GM18858 (cell line): ENCODE results near the gene WWOX.
"Not testable (repeated sequence)": the region's sequence is repeated elsewhere in the genome, so short reads cannot be mapped to it uniquely, and the experiment has no call there.

Source experiments
- ATAC-seq: cut with Tn5 transposase; IDR thresholded peaks from one replicate; pipeline ENCODE4 v1.9.1; 2021; ENCODE audit not compliant: unreplicated experiment

WWOX gene

DNA sequence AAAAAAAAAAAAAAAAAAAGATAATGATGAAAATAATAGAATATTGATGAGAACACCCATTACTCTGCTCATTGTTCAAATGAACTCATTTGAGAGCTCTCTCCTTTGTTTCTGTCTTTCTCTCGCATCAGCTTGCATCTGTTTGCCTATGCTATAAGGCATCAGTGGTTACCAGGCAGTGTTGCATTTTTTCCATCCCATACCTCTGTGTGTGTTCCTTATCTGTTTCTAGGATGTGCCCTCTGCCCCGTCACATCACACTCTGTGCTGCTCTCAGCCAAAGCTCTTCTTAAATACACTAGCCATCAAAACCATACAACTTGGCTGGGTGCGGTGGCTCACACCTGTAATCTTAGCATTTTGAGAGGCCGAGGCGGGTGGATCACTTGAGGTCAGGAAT, 568.2 kb downstream of the WWOX start:
- ATAC-seq: no peak

DNA sequence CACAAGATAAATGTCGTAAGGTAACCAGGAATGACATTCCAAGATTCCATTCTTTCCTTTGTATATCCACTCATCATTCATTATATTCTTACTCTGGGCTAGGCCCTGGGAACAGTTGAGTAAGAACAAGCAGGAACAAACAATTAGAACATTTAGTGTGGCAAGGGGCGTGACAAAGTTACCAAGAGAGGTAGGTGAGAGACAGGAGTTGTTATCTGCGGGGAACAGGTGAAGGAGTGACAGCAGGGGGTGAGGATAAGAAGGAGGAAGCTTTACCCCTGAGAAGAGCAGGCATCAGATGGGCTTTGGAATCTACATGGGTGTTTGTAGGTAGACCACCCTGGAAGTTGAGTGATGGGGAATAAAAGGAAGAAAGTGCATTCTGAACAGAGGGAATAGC, 568.9 kb downstream of the WWOX start:
- no peak for ATAC-seq

DNA sequence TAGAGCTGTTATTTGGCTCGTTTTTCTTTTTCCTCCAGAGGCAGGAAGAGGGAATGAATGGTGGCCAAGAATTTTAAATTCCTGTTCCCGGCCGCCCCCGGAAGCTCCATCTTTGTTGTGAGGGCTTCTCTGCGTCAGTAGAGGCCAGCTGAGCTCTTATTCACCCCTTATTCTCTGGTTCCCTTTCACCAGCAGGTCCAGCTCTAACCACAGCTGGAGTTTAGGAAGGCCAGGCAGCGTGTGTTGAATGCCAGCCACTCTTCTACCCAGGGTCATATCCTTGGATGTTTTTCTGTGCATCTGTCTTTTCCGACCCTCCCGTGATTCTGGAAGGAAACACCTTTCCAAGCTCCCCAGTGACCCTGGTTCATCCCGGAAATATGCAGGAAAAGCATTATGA, 570.5 kb downstream of the WWOX start:
- ATAC-seq: no peak

DNA sequence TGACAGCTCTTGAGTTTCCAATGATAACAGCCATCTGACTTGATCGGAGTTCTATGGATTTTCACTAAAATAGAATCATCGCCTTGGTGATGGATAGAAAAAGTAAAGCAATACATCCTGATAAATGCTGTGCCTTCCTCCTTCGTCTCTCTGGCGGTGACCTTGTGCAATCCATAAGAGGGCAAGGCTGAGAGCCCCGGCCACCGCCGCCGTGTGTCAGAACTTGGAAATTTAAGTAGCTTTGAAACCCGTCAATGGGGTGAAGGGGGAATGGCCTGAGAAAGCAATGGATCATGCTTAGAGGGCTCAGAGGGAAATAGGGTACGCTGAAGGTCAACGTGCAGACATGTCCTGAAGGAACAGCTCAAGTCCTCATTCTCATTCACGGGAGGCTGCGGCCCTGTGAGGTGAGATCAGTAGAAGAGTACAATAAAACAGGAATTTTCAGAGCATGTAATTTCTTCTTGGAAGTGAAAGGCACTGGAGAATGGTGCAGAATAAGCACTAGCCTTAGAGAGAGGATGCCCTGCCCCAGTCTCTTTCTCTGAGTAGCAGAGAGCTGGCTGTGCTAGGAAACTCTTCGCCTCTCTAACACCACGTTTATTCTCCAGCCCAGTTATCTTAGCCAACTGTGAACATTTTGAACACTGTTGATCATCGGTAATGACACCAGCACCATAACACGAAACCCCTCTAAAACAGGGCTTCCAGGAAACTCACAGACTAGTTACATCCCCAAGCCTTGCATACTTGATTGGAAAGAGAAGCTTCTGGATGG, 573.5 kb downstream of the WWOX start:
- ATAC-seq: no peak

DNA sequence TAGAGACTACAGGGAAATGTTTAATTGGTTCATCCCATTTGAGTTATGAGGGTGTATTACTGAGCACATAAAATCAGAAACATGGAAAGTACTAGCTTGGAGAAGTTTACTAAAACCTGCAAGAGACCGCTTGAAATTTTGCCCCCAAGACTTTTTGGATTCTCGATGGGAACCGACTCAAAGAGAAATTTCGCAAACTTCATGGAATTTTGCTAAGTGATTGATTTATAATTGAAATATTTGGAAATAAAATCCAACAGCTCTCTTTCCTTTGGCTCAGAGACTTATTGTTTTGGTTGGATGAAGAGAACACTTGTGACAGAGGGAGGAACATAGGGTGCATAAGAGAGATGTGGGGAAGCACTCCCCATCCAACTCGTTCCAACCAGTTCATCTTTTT, 574.4 kb downstream of the WWOX start:
- ATAC-seq: no peak

DNA sequence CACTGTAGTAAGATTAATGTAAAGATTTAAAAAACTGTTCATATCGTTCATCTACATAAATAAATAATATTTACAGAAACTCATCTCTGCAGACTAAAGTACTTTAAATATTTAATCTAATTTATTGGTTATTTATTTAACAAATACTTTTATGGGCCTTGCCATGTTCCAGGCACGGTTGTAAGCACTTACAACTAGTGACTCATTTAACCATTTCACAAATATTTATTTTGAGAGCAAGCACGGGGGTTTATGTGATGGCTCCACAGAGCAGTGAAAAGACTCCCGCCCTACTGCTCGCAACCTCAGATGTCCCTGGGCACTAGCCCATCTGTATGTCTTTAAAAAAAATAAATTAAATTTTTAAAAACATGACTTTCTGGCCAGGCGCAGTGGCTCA, 575.9 kb downstream of the WWOX start:
- ATAC-seq: no peak

DNA sequence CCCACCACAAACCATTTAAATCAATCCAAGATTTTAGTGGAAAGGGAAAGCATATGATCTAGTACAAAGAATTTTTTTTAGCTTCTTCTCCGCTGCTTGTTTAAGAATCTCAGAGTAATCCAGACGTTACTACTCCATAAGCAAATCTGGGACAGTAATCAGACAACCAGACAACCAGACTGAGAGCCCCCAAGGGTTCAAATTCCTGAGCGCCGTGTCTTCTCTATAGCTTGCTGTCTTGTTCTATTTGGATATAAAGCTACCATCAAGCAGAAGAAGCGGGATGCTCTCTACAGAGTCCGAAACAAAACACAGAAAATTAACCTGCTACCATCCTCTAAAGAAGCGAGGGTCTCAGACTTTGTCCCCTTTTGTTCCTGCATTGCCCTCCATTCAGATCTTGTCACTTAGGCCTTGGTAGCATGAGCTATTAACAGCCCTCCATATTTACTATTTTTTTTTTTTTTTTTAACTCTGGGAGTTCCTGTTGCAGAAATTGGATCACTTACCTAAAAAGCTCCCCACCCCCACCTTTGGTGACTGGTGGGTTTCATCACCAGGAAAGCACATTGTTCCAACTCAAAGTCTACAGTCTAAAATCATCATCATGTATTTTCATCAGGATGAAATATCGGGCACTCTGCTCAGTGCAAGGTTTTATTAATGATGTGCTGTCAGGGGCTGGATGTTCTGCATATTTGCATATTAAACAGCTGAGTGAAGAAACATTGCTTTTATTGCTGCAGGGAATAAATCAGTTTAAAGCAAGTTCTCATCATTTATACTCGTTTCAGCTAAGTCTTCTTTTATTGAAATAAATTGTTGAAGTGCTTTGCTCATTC, 576.7 kb downstream of the WWOX start:
- no peak for ATAC-seq

DNA sequence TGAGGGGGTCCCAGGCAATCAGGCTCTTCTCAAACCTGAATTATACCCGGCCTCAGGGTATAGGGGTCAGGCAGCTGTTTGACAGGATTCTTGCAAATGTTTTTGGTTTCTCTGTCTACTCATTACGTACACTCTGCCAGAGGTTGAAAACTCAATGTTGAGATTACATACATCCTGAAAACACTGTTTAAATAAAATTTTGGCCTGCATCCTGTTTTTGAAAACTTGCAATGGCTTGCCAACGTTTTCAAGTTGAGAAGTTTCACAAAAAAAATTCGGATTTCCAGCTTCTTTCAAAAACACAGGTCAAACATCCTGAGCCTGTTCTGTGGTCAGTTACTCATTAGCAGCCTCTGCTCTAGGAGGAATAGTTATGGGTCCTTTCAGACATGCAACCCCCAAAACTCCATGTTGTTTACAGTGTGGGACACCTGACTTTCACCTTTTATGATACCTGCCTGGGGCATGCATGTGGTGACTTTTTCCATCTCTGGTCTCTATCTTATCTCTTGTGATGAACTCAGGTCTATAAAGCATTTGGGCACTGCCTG, 577.8 kb downstream of the WWOX start:
- ATAC-seq: no peak

DNA sequence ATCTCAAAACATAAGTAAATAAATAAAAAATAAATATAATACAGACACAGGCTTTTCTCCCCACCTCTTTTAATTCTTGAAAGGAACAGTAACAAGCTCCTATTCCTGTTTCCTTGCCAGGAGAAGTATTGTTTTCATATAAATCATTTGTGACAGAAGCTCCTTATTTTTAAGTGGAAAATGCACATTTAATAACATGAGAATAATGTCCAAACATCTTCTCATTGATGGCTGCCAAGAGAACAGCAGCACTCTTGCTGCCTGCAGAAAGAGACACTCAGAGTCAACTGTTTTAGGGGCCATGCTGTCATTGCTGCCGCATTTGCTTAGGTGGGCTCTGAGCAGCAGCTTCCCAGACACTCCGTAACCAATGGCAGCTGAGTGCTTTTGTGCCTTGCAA, 580.1 kb downstream of the WWOX start:
- no peak for ATAC-seq

DNA sequence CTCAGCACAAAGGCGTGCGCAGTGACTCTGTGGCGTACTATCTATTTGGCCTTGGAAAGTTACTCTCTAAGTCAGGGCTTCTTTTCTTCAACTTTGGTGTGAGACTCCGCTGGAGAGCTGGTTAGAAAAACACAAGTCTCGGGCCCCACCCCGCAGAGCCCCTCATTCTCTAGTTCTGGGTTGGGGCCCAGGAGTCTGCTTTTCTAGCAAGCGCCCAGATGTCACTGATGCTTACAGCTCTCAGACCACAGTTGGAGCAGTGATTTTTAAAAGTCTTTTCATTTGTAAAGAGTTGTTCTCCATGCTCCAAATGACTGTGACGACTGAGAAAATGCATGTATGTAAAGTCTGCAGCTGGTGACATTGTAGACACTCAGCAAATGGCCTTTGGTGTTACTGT, 582.3 kb downstream of the WWOX start:
- ATAC-seq: no peak

DNA sequence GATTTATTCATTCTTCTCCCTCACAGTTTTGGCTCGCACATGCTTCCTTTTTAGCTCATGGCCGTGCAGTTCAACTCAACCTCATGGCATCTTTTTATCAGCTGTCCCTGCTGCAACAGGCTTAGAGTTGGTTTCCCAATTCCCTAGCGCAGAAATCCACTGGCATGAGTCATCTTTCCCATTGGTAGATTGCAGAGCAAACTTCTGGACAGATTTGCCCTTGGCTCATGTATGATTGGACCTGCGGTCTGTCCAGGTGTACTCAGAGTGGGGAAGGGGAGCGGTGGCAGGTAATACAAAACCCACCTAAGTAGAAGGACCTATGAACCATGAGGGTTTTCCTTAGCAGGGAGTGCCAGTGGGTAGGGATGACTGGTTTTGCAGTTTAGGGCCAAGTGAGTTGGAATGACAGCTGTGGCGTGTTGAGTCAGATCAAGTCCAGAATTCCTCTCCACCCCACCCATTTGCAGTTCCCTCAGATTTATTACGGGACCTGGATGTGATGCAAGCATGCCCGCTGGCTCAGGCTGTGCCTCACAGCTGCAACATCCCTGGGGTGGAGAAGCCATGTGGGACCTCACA, 584.7 kb downstream of the WWOX start:
- ATAC-seq: no peak

DNA sequence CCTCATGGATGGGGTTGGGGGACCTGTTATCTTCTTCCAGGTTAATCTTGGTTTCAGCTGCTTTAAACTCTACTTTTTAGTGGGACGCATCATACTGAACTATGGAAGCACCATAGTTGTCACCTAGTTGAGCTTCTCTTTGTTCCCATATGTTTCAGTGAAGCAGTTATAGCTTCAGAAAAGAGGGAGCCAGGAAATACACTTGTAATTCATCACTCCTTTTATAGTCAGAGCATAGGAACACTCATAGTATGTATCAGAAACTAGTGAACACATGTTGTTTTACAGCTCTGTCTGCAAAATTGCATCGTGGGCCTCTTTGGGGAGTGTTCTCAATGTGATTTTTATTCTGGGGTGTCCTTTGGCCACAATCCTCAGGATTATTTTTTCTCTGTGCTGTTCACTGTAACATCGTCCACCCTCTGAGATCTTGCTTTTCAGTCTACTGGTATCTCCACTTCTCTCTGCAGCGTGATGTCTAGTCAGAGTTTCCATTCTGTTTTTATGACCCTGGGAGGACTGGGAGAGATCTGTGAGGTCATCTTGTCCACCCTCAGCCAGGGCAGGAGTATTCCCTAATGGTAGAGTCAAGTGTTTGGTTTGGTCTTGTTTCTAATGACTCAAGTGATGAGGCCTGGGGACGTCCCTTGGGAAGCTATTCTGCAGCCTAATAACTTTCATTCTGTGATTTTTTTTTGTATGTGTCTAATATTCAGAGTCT, 585.4 kb downstream of the WWOX start:
- ATAC-seq: no peak

DNA sequence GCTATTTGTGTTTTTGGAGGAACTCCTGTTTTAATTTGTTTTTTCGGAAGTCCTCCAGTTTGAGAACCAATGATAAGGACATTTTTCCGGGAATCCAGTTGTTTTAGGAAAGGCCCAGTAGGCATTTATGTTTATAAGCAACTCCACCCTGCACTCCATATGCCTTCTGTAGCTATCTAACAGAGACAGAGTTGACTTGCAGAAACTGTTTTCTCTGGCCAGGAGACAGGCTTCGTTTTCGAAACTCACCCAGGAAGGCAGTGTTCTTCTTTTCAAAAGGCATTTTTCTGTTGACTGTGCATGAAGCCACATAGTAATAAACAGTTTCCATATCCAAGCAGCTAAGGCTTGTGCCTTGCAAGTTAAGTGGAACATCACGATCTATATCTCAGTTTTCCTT, 587.1 kb downstream of the WWOX start:
- no peak for ATAC-seq

DNA sequence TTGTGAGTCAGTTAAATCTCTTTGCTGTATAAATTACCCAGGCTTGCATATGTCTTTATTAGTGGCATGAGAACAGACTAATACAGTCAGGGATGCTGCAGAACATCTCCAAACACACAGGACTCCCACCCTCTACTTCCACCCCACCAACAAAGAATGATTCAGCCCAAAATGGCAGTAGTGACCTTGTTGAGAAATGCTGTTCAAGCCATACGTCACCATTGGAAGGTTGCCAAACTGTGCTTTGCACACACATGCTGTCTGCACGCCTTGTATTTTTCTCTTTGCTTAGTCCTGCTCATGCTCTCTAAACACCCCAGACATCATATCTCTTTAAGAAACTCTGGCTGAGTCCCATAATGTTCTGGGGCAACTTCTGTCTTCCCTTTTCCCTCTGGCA, 589.6 kb downstream of the WWOX start:
- no peak for ATAC-seq

DNA sequence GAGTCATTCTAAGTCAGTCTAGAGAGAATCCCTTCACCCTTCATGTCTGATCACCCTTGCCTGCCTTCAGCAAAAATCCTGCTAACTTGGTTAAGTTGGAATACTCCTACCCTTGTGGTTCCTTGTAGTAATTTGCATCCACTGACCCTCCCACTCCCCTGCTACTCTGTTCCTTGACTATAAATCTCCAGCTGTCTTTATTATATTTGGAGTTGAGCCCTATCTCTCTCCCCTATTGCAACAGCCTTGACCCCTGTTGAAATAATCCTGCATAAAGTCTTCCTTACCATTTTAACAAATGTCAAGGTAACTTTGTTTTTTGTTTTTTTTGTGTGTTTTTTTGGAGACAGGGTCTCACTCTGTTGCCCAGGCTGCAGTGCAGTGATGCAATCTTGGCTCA, 590.1 kb downstream of the WWOX start:
- ATAC-seq: no peak

DNA sequence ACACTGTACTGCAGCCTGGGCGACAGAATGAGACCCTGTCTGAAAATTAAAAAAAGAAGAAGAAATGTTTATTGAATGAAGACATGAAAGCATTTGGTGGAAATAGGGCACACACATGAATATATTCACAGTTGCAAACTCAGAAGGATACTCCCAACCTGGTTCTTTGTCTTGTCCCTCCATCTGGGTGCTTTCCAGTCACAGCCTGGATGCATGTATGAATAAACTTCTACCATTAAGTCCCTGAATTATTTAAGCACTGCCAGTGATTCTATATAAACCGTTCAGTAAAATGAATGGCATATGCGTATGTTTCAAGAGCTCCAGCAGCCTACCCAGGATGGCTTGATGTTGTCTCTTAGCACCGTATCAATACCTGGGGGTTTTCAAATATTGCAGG, 591.1 kb downstream of the WWOX start:
- ATAC-seq: no peak

DNA sequence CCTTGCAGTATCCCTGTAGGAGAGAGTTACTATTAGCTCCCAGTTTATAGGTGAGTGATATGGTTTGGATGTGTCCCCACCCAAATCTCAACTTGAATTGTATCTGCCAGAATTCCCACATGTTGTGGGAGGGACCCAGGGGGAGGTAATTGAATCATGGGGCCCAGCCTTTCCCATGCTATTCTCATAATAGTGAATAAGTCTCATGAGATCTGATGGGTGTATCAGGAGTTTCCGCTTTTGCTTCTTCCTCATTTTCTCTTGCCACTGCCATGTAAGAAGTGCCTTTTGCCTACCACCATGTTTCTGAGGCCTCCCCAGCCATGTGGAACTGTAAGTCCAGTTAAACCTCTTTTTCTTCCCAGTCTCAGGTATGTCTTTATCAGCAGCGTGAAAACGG, 592.3 kb downstream of the WWOX start:
- not testable (repeated sequence) for ATAC-seq

DNA sequence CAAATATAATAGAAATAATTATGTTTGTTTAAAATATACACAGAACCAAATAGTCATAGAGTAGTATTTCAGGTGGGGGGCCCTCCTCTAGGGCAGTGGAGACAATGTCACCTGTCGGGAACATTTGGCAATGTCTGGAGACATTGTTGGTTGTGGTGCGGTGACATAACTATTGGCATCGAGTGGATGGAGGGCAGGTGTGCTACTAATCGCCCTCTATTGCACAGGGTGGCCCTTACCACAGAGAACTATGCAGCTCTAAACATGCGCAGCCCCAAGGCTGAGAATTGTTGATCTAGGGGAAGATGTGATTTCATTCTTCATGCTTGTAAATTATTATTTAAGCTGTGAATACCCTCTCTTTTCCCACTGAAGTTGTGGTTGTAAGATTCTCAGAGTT, 594.0 kb downstream of the WWOX start:
- ATAC-seq: no peak

DNA sequence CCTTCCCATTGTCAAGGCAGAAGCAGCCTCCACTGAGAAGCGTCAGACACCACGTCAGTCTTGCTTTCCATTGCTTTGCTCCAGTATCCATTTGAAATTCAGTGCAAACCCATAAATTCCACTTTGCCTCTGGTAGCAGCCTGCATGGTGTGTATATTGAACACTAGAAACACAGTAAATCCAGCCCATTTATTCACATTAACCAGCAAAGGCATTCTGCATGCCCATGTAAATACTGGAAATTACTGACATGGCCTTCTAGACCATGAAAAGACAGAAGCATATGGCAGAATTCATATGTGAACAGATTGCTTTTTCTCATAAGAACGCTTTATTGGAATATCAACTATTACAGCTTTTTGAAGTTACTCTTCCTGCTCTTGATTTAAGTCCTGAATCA, 595.0 kb downstream of the WWOX start:
- ATAC-seq: no peak

DNA sequence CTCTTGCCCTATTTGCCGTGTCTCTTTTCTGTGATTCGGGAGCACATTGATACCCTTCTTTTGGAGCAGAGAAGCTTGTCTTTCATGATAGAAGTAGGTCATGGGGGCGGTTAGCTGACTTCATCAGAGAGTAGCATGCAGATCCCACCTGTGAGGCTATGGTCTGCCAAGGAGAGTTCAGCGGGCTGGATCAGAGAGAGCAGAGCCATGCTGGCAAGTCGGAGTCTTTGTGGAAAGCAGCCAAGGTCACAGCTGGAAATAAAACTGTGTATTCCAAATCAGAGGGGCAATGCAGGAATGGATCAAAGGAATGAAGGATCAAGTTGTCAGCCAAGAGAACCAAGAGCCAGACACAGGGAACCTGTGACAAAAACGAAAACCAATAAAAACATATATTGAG, 595.9 kb downstream of the WWOX start:
- no peak for ATAC-seq

DNA sequence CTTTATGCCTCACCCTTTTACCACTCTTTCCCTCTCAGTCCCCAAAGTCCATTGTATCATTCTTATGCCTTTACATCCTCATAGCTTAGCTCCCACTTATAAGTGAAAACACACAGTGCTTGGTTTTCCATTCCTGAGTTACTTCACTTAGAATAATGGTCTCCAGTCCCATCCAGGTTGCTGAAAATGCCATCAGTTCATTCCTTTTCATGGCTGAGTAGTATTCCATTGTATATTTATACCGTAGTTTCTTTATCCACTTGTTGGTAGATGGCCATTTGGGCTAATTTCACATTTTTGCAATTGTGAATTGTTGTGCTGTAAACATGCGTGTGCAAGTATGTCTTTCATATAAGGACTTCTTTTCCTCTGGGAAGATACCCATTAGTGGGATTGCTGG, 597.3 kb downstream of the WWOX start:
- no peak for ATAC-seq
